ENCODE data around the gene STC2. TPM values are rescaled to one million over a fixed set of nuclear protein-coding genes. Genes with fewer than 3 reads are reported as not detected.

The STC2 gene
- total RNA-seq, 1 donor from 2014 or later = 26.0 TPM

DNA sequence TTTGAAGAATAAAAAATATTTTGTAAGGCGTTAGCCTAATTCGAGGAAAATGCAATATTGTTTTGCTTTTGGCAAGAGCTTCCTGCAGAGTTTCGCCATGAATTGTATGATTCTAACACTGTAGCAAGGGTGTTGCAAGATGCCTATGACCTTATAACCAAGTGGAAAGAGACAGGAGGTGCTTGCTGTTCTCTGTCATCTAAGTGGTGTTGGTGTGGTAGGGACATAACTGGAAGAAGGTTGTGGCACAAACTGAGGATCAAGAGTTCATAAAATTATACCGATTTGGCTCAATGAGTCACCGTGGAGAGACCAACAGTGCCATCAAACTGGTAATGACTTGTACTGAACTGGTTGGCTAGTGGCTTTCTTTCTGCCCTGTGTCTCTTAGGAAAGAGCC is 6.3 kb downstream of the STC2 start:
- no peak for DNase-seq (ENCODE audit: low spot score in 2 of 2, unreplicated experiment in 2 of 2)
- Mint-ChIP-seq H3K4me3 (no peak overlapping the region), H3K27ac (no peak overlapping the region), H3K36me3 (peaks cover 36% of the 10 kb centered on the region), H3K4me1 (peaks cover 70% of the 10 kb centered on the region), H3K27me3 (ENCODE audit: low read depth) (peaks cover 2% of the 10 kb centered on the region), H3K9me3 (no peaks in the 10 kb centered on the region)
- TF ChIP-seq CTCF (IDR thresholded peaks at IDR 0.05; ENCODE audit: unreplicated experiment) = no peak

DNA sequence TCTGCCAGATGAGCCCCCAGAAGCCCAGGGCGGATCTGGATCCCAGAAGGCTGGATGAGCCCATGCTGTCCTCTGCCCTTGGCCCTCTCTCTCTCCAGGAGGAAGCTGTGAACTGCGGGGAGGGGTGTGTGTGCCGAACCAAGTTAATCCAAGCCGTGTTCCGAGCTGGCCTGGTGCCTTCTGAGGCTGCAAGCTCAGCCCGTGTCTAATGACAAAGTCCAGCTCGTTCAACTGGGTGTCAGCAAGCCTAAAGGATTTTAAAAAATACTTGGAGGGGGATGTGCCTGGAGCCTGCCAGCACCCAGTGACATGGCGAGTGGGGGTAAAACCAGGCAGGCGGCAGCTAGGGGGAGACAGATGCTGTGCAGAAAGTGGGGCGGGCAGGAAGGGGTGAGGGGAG is 8.0 kb downstream of the STC2 start:
- no peaks in the 10 kb centered on the region for H3K9me3 Mint-ChIP-seq
- no peak for DNase-seq (ENCODE audit: low spot score in 2 of 2, unreplicated experiment in 2 of 2)
- H3K27ac Mint-ChIP-seq = peak overlapping the region; percentile 69
- H3K4me1 Mint-ChIP-seq = peaks cover 71% of the 10 kb centered on the region
- no peaks in the 10 kb centered on the region for H3K27me3 Mint-ChIP-seq (ENCODE audit: low read depth)
- H3K36me3 Mint-ChIP-seq = peaks cover 36% of the 10 kb centered on the region
- no peak overlapping the region for H3K4me3 Mint-ChIP-seq
- TF ChIP-seq CTCF (IDR thresholded peaks at IDR 0.05; ENCODE audit: unreplicated experiment) = no peak

DNA sequence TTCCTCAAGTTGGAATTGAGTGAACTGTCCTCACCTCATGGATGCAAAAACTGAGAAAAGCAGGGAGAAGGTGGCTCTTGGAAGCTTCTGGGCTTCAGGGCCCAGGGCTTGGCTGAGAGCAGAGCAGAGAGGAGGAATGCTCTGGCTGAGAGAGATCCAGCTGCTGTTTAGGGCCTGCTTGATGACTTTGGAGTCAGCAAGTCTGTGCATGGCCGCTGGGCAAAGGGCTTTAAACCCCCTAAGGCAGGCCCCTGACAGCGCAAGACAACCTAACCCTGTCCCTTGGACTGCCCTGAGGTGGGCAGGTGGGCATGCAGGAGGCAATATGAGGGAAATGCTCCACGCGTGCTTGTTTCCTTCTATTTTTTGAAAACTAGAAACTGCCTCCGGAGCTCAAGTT is 8.6 kb downstream of the STC2 start:
- peaks cover 33% of the 10 kb centered on the region for H3K36me3 Mint-ChIP-seq

DNA sequence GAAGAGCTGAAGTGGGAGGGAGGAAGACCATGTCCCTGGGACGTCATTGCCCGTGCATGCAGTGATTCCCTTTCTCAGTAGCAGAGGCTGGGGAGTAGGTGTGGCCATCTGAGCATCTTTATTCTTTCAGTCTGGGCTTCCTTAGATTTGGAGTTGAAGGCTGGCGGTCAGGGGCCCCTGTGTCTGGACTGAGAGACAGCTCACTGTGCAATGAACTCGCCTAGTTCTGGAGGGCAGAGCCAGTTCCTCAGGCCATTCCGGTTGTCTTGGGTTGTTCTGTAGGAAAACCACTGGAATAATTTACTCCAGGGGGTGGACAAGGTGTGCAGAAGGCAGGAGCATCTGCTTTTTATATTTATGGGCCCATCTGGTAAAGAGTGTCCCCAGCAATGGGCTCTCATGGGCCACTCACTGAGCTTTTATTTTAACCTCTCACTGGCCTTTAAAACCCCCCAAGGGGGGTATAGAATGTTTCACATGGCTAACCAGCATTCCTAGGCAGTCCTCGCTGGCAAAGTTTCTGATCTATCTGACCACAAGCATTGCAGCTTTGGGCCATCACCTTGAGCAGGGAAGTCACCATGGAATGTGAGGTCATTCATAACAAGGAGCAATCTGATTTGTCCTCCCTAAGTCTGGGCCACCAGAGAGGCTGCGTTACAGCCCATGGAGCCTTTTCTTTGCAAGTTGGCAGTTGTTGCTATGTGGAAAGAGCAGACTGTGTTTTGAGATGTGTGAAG is 9.2 kb downstream of the STC2 start:
- Mint-ChIP-seq H3K4me3 (no peak overlapping the region), H3K36me3 (peaks cover 31% of the 10 kb centered on the region), H3K27me3 (ENCODE audit: low read depth) (no peaks in the 10 kb centered on the region), H3K4me1 (peaks cover 68% of the 10 kb centered on the region), H3K27ac (peak overlapping the region; percentile 18), H3K9me3 (no peaks in the 10 kb centered on the region)
- no peak for TF ChIP-seq CTCF (IDR thresholded peaks at IDR 0.05; ENCODE audit: unreplicated experiment)
- DNase-seq (ENCODE audit: low spot score in 2 of 2, unreplicated experiment in 2 of 2) = no peak

More for the DNA sequence above, 8.6 kb downstream of the STC2 start:
- no peaks in the 10 kb centered on the region for H3K9me3 Mint-ChIP-seq
- no peaks in the 10 kb centered on the region for H3K27me3 Mint-ChIP-seq (ENCODE audit: low read depth)
- peaks cover 71% of the 10 kb centered on the region for H3K4me1 Mint-ChIP-seq
- TF ChIP-seq CTCF (IDR thresholded peaks at IDR 0.05; ENCODE audit: unreplicated experiment) = no peak
- H3K27ac Mint-ChIP-seq = peak overlapping the region; percentile 69
- DNase-seq (ENCODE audit: low spot score in 2 of 2, unreplicated experiment in 2 of 2) = no peak
- no peak overlapping the region for H3K4me3 Mint-ChIP-seq

- Mint-ChIP-seq H3K4me3 (no peak overlapping the region), H3K27me3 (ENCODE audit: low read depth) (no peaks in the 10 kb centered on the region), H3K4me1 (peaks cover 63% of the 10 kb centered on the region), H3K9me3 (no peaks in the 10 kb centered on the region), H3K27ac (peak overlapping the region; percentile 47), H3K36me3 (peaks cover 28% of the 10 kb centered on the region)
- no peak for DNase-seq (ENCODE audit: low spot score in 2 of 2, unreplicated experiment in 2 of 2)
- no peak for TF ChIP-seq CTCF (IDR thresholded peaks at IDR 0.05; ENCODE audit: unreplicated experiment)
Measured at GRCh38 chr5:173318330-173318729, 9.9 kb downstream of the STC2 start.

Data from mesothelial cell of epicardium (in vitro differentiated cells).